ENCODE results near the gene TMEM98. TPM values are rescaled to one million over a fixed set of nuclear protein-coding genes. Genes with fewer than 3 reads are reported as not detected.

Gene TMEM98
- total RNA-seq, 2 experiments from 2014 or later: not detected

DNA sequence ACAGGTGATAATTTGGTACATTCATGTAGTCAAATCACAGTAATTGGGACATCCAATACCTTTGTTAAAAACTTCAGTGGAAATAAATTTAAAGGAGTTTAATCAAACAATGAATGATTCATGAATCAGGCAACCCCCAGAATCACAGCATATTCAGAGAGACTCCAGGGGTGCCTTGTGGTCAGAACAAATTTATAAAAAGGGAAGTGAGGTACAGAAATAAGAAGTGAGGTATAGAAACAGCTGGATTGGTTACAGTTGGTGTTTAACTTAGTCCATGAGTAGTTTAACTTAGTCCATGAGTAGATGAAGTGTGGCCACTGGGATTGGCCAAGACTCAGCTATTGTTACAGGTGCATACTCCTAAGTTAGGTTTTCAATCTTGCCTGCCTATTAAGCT lies 25.1 kb downstream of the TMEM98 start:
- Histone ChIP-seq H2AFZ (ENCODE audit: low read length) (no peak overlapping the region), H3K27ac (ENCODE audit: low read depth, low read length, poor library complexity, severe bottlenecking) (no peak overlapping the region), H3K4me3 (ENCODE audit: low read depth, low read length, poor library complexity, severe bottlenecking) (no peak overlapping the region), H3K4me1 (ENCODE audit: insufficient read depth, low read length, poor library complexity, severe bottlenecking) (no peaks in the 10 kb centered on the region), H3K79me2 (ENCODE audit: insufficient read depth, low read depth, low read length) (no peaks in the 10 kb centered on the region), H3K9me3 (ENCODE audit: low read length) (no peaks in the 10 kb centered on the region), H3K4me2 (ENCODE audit: low read length) (no peak overlapping the region), H3K9me2 (ENCODE audit: insufficient read depth, low read length) (no peaks in the 10 kb centered on the region), H3K36me3 (ENCODE audit: insufficient read depth, low read length) (no peaks in the 10 kb centered on the region), H4K20me1 (ENCODE audit: insufficient read depth, low read length) (no peaks in the 10 kb centered on the region)
- TF ChIP-seq, protein P1, sequence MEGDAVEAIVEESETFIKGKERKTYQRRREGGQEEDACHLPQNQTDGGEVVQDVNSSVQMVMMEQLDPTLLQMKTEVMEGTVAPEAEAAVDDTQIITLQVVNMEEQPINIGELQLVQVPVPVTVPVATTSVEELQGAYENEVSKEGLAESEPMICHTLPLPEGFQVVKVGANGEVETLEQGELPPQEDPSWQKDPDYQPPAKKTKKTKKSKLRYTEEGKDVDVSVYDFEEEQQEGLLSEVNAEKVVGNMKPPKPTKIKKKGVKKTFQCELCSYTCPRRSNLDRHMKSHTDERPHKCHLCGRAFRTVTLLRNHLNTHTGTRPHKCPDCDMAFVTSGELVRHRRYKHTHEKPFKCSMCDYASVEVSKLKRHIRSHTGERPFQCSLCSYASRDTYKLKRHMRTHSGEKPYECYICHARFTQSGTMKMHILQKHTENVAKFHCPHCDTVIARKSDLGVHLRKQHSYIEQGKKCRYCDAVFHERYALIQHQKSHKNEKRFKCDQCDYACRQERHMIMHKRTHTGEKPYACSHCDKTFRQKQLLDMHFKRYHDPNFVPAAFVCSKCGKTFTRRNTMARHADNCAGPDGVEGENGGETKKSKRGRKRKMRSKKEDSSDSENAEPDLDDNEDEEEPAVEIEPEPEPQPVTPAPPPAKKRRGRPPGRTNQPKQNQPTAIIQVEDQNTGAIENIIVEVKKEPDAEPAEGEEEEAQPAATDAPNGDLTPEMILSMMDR (conservative IDR thresholded peaks at IDR 0.05; ENCODE audit: low read length): no peak
- no peak for TF ChIP-seq EZH2phosphoT487 (IDR thresholded peaks at IDR 0.05; ENCODE audit: borderline replicate concordance, low read depth, low read length)
- intact Hi-C loops (cut with micrococcal nuclease; ENCODE audit: unreplicated experiment): no loop called here
- no peak for DNase-seq (ENCODE audit: low spot score)
- BruUV-seq (replicated peaks): no TSS peak
- ChIA-PET POLR2A (no interaction called here), CTCF (ENCODE audit: unreplicated experiment) (no interaction called here)

DNA sequence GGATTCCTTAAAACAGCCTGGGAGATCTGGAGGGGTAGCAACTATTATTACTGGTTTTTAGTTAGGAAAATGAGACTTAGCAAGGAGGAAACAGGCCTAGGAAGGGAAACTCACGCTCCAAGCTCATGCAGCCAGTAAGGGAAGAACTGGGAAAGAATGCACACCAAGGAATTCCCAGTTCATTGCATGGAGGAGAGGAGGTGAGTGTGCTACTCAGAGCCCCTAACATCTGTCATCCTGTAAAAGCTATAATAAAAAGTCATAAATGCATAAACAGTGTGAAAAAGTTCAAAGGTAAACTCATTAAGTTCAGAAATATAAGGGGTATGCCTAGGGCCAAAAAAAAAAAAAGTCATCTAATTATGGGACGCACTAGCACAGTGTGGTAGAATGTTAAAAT lies 25.9 kb downstream of the TMEM98 start:
- ChIA-PET POLR2A (no interaction called here), CTCF (ENCODE audit: unreplicated experiment) (no interaction called here)
- no peaks in the 10 kb centered on the region for H3K9me2 ChIP-seq (ENCODE audit: insufficient read depth, low read length)
- H3K4me1 ChIP-seq (ENCODE audit: insufficient read depth, low read length, poor library complexity, severe bottlenecking): no peaks in the 10 kb centered on the region
- no peak for DNase-seq (ENCODE audit: low spot score)
- no peak overlapping the region for H3K4me2 ChIP-seq (ENCODE audit: low read length)
- no peak overlapping the region for H3K4me3 ChIP-seq (ENCODE audit: low read depth, low read length, poor library complexity, severe bottlenecking)
- no peaks in the 10 kb centered on the region for H3K9me3 ChIP-seq (ENCODE audit: low read length)
- H3K36me3 ChIP-seq (ENCODE audit: insufficient read depth, low read length): no peaks in the 10 kb centered on the region
- no TSS peak for BruUV-seq (replicated peaks)
- no peaks in the 10 kb centered on the region for H3K79me2 ChIP-seq (ENCODE audit: insufficient read depth, low read depth, low read length)
- TF ChIP-seq, protein P1 (conservative IDR thresholded peaks at IDR 0.05; ENCODE audit: low read length): no peak
- TF ChIP-seq EZH2phosphoT487 (IDR thresholded peaks at IDR 0.05; ENCODE audit: borderline replicate concordance, low read depth, low read length): no peak
- H3K27ac ChIP-seq (ENCODE audit: low read depth, low read length, poor library complexity, severe bottlenecking): no peak overlapping the region
- intact Hi-C loops (cut with micrococcal nuclease; ENCODE audit: unreplicated experiment): no loop called here
- H4K20me1 ChIP-seq (ENCODE audit: insufficient read depth, low read length): no peaks in the 10 kb centered on the region
- H2AFZ ChIP-seq (ENCODE audit: low read length): no peak overlapping the region

- intact Hi-C loops (cut with micrococcal nuclease; ENCODE audit: unreplicated experiment): no loop called here
- no peak overlapping the region for H3K4me2 ChIP-seq (ENCODE audit: low read length)
- no peaks in the 10 kb centered on the region for H3K4me1 ChIP-seq (ENCODE audit: insufficient read depth, low read length, poor library complexity, severe bottlenecking)
- no peaks in the 10 kb centered on the region for H3K79me2 ChIP-seq (ENCODE audit: insufficient read depth, low read depth, low read length)
- H3K36me3 ChIP-seq (ENCODE audit: insufficient read depth, low read length): no peaks in the 10 kb centered on the region
- no peak for DNase-seq (ENCODE audit: low spot score)
- ChIA-PET POLR2A (no interaction called here), CTCF (ENCODE audit: unreplicated experiment) (no interaction called here)
- no TSS peak for BruUV-seq (replicated peaks)
- H3K4me3 ChIP-seq (ENCODE audit: low read depth, low read length, poor library complexity, severe bottlenecking): no peak overlapping the region
- H3K9me2 ChIP-seq (ENCODE audit: insufficient read depth, low read length): no peaks in the 10 kb centered on the region
- no peak for TF ChIP-seq EZH2phosphoT487 (IDR thresholded peaks at IDR 0.05; ENCODE audit: borderline replicate concordance, low read depth, low read length)
- TF ChIP-seq, protein P1 (conservative IDR thresholded peaks at IDR 0.05; ENCODE audit: low read length): no peak
- H4K20me1 ChIP-seq (ENCODE audit: insufficient read depth, low read length): no peaks in the 10 kb centered on the region
- no peak overlapping the region for H3K27ac ChIP-seq (ENCODE audit: low read depth, low read length, poor library complexity, severe bottlenecking)
- no peak overlapping the region for H2AFZ ChIP-seq (ENCODE audit: low read length)
- H3K9me3 ChIP-seq (ENCODE audit: low read length): no peaks in the 10 kb centered on the region
These were observed 26.5 kb downstream of the TMEM98 start for GRCh38 chr17:32954477-32954876.

All from OCI-LY7 (cell line).